ENCODE measurements around the gene DOCK10. TPM values are rescaled to one million over a fixed set of nuclear protein-coding genes. Genes with fewer than 3 reads are reported as not detected.

The DOCK10 gene
- total RNA-seq, 1 experiment from 2014 or later = 2.9 TPM

- ChIA-PET POLR2A (no interaction called here), CTCF (no interaction called here)
- Mint-ChIP-seq H3K36me3 (no peaks in the 10 kb centered on the region), H3K27ac (no peak overlapping the region), H3K4me3 (no peak overlapping the region), H3K9me3 (no peaks in the 10 kb centered on the region), H3K27me3 (ENCODE audit: low read depth) (no peaks in the 10 kb centered on the region; the same call in 1 of the 2 replicates), H3K4me1 (peaks cover 6% of the 10 kb centered on the region; the same call in 1 of the 2 replicates)
- ATAC-seq = no peak
- no peak for DNase-seq (ENCODE audit: low spot score)
- no peak for TF ChIP-seq IRF1 (CRISPR knock-in tag; IDR thresholded peaks at IDR 0.05)
- no peak for TF ChIP-seq FOXJ3 (CRISPR knock-in tag; IDR thresholded peaks at IDR 0.05; ENCODE audit: borderline replicate concordance)
- no peak for TF ChIP-seq CTCF (IDR thresholded peaks at IDR 0.05)
- TF ChIP-seq AR (CRISPR knock-in tag; IDR thresholded peaks at IDR 0.05) = no peak
- no peak for TF ChIP-seq RORB (CRISPR knock-in tag; IDR thresholded peaks at IDR 0.05)
- TF ChIP-seq JAZF1 (CRISPR knock-in tag; IDR thresholded peaks at IDR 0.05) = no peak
- TF ChIP-seq ZNF512 (CRISPR knock-in tag; IDR thresholded peaks at IDR 0.05; ENCODE audit: borderline replicate concordance) = no peak
- no peak for TF ChIP-seq SMAD3 (CRISPR knock-in tag; IDR thresholded peaks at IDR 0.05; ENCODE audit: borderline replicate concordance)
- TF ChIP-seq FOXK1 (CRISPR knock-in tag; IDR thresholded peaks at IDR 0.05) = no peak
- no peak for TF ChIP-seq ETV6 (CRISPR knock-in tag; IDR thresholded peaks at IDR 0.05)
- no peak for TF ChIP-seq GTF2I (CRISPR knock-in tag; conservative IDR thresholded peaks at IDR 0.05)
- no peak for TF ChIP-seq ATF3 (CRISPR knock-in tag; conservative IDR thresholded peaks at IDR 0.05)
- no peak for TF ChIP-seq AFF4 (CRISPR knock-in tag; IDR thresholded peaks at IDR 0.05; ENCODE audit: borderline replicate concordance)
- no peak for TF ChIP-seq ATF6 (CRISPR knock-in tag; IDR thresholded peaks at IDR 0.05)
- no peak for TF ChIP-seq CBFB (CRISPR knock-in tag; IDR thresholded peaks at IDR 0.05; ENCODE audit: low read depth)
- no peak for TF ChIP-seq GABPB1 (CRISPR knock-in tag; IDR thresholded peaks at IDR 0.05)
- TF ChIP-seq IRF2 (CRISPR knock-in tag; IDR thresholded peaks at IDR 0.05; ENCODE audit: borderline replicate concordance, low read depth) = no peak
Measured at GRCh38 chr2:224925061-224925809, 117.0 kb downstream of the DOCK10 start.
